Upper lobe of right lung (tissue), 1 donor: ENCODE data around the gene RSL24D1. TPM values are rescaled to one million over a fixed set of nuclear protein-coding genes. Genes with fewer than 3 reads are reported as not detected.

Experiments
- ATAC-seq: fragments of 200-7000 bp; cut with Tn5 transposase; one replicate; pipeline ENCODE4 v1.9.1; 2020; ENCODE audit warnings: mild to moderate bottlenecking, moderate library complexity
- DNase-seq: peaks from one replicate; pipeline ENCODE4 v3.0.0-alpha.2; 2020
- H3K27ac ChIP-seq: fragments of 200-600 bp; one replicate; pipeline ENCODE4 v1.8.0; 2022
- H3K27me3 ChIP-seq: fragments of 200-600 bp; one replicate; pipeline ENCODE4 v1.8.0; 2022; ENCODE audit warnings: mild to moderate bottlenecking
- H3K36me3 ChIP-seq: fragments of 200-600 bp; one replicate; pipeline ENCODE4 v1.8.0; 2022
- H3K4me1 ChIP-seq: fragments of 200-600 bp; one replicate; pipeline ENCODE4 v1.8.0; 2022
- H3K4me3 ChIP-seq: fragments of 200-600 bp; one replicate; pipeline ENCODE4 v1.8.0; 2022; ENCODE audit warnings: mild to moderate bottlenecking
- H3K9me3 ChIP-seq: fragments of 200-600 bp; one replicate; pipeline ENCODE4 v1.8.0; 2022
- intact Hi-C: fragments of 100-400 bp; cut with DNase I; formaldehyde crosslinking; loops from one replicate; pipeline ENCODE4 v1.11.0; 2022
- long read RNA-seq: library from polyadenylated mRNA; unstranded; transcript quantifications from one replicate; pipeline ENCODE4 v2.0.0, GENCODE V29; 2021
- total RNA-seq: library from RNA; stranded (reverse); fragmentation: NEBNext Ultra II Directional; extraction: Animal tissue kit (Norgen Biotek cat#: 25700); gene quantifications from one replicate; pipeline ENCODE4 v1.2.1, GENCODE V29; 2021
- TF ChIP-seq, protein P1 (sequence below): fragments of 200-600 bp; IDR thresholded peaks from one replicate; pipeline ENCODE4 v1.8.0; 2022; ENCODE audit warnings: antibody characterized with exemption
- donor health status: DM: no; HTN: yes; CAD: no; lungs with severe emphysema.

RSL24D1 gene
- 62.1 TPM for total RNA-seq
- long read RNA-seq, transcript RSL24D1-201 (6 exons, 2,015 nt): major isoform, 86 of 88 reads
- long read RNA-seq, partial matches to known transcripts: 1 of 88 reads
- long read RNA-seq, other reads (novel, unspliced or antisense): 1 of 88 reads

DNA sequence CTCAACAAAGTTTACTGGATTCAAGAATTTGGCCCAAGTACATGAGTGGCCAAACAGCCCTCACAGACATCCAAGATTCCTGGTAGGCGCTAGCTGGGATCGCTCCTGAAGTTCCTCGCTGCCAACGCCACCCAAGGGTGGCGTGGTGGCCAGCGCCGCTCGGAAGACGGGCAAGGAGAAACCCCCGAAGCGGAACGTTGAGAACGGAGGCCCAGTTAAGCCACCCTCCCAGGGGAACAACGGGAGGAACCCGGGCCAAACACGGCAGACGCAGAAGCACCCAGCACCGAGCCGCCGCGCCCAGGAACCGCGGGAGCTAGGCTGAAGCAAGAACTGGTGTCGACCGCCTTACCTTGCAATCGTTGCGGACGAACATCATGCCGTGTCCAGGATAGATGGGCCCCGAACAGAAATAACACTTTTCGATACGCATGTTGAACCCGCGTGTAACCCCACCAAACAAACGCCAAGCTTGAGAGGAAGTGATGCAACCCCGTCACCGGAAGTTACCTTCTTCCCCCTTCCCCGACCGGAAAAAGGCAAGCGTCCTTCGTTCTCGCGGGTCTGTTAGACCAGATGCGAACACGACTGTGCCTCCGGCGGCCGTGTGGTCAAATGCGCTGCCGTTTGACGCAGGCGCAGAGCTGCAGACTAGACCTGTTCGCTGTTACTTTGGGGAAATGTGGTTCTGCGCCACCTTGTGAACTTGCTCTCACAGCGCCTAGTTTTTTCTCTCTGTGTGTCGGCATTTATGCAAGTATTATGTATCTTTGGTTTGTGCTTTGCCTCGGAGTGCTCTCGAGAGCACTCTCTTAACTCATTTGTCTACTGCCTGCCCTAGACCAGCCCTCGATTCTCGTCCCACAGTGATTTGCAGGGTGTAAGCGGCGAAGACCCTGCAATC lies at the start of gene RSL24D1:
RSL24D1 (minus strand) TSS at position 484 of the 904 bp plus-strand sequence; CDS start at position 433, 51 bp downstream.
- no peaks in the 10 kb centered on the region for H3K9me3 ChIP-seq
- peak; percentile 97 for DNase-seq
- peak within 1 kb of the TSS; percentile 81 for H3K4me3 ChIP-seq
- H3K27me3 ChIP-seq: no peaks in the 10 kb centered on the region
- peaks cover 22% of the 10 kb centered on the region for H3K4me1 ChIP-seq
- intact Hi-C loops: no loop called here
- ATAC-seq: peak; percentile 99
- H3K36me3 ChIP-seq: peaks cover 11% of the 10 kb centered on the region
- TF ChIP-seq, protein P1, sequence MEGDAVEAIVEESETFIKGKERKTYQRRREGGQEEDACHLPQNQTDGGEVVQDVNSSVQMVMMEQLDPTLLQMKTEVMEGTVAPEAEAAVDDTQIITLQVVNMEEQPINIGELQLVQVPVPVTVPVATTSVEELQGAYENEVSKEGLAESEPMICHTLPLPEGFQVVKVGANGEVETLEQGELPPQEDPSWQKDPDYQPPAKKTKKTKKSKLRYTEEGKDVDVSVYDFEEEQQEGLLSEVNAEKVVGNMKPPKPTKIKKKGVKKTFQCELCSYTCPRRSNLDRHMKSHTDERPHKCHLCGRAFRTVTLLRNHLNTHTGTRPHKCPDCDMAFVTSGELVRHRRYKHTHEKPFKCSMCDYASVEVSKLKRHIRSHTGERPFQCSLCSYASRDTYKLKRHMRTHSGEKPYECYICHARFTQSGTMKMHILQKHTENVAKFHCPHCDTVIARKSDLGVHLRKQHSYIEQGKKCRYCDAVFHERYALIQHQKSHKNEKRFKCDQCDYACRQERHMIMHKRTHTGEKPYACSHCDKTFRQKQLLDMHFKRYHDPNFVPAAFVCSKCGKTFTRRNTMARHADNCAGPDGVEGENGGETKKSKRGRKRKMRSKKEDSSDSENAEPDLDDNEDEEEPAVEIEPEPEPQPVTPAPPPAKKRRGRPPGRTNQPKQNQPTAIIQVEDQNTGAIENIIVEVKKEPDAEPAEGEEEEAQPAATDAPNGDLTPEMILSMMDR: peak; percentile 53
- peak within 1 kb of the TSS; percentile 90 for H3K27ac ChIP-seq

DNA sequence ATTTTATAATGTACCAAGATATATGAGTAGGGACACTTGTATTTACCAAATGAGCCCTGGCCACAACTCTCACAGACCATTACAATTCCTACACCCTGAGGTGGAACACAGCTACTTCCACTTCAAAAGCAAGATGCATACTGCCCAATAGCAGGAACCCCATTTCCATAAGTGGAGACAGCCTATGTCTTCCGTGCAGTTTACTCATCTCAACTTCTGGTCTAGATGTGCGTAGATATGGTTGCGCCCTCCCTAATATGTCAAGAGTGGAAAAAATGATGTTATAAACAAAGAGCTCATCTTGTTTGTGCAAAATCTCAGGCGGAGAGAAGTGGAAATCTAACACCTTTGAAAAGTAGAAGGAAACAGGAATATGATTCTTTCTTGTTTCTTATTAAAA lies 48.3 kb upstream of the RSL24D1 start:
- intact Hi-C loops: no loop called here
- H3K4me3 ChIP-seq: no peak overlapping the region
- peaks cover 33% of the 10 kb centered on the region for H3K4me1 ChIP-seq
- DNase-seq (no peak), ATAC-seq (no peak)
- no peaks in the 10 kb centered on the region for H3K9me3 ChIP-seq
- no peaks in the 10 kb centered on the region for H3K36me3 ChIP-seq
- TF ChIP-seq, protein P1: no peak
- no peaks in the 10 kb centered on the region for H3K27me3 ChIP-seq
- H3K27ac ChIP-seq: no peak overlapping the region

DNA sequence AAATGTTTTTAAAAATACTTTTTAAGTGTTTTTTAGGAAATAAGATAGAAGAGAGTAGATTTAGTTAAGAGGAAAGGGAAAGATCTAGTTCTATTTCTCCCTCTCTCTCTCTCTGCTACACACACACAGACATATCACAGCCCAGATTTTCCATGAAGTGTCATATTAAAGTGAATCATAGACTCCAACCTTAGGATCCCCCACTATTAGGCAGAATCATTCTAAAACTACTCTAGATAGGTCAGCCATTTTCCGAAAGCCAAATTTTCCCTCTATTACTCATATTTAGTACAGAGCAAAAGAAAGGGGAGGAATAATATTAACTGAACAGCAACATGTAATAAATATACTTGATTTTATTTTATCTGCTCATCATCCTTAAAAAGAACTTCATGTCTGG lies 45.1 kb upstream of the RSL24D1 start:
- Histone ChIP-seq H3K4me1 (peaks cover 3% of the 10 kb centered on the region), H3K9me3 (no peaks in the 10 kb centered on the region), H3K36me3 (no peaks in the 10 kb centered on the region), H3K4me3 (no peak overlapping the region), H3K27me3 (no peaks in the 10 kb centered on the region), H3K27ac (no peak overlapping the region)
- DNase-seq: no peak
- intact Hi-C loops: no loop called here
- TF ChIP-seq, protein P1: no peak
- ATAC-seq: no peak

DNA sequence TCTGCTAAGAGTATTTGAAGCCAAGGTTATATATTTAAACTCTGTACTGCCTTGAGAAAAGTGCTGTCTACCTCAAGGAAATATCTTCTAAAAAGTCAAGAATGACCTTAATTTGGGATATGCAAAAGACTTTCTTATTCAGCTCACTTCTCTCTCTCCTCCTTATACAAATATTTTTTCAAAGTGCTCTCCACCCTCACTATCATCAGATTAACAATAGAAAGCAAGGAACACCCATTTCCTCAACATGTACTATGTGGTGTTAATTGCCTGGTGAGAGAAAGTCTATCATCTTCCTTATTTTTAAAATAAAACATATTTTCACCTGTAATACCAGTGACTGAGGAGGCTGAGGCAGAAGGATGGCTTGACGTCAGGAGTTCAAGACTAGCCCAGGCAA lies 44.4 kb upstream of the RSL24D1 start:
- H3K9me3 ChIP-seq: no peaks in the 10 kb centered on the region
- no peaks in the 10 kb centered on the region for H3K36me3 ChIP-seq
- no peaks in the 10 kb centered on the region for H3K4me1 ChIP-seq
- H3K4me3 ChIP-seq: no peak overlapping the region
- TF ChIP-seq, protein P1: no peak
- DNase-seq (no peak), ATAC-seq (no peak)
- intact Hi-C loops: no loop called here
- peak overlapping the region; percentile 17 for H3K27ac ChIP-seq
- H3K27me3 ChIP-seq: no peaks in the 10 kb centered on the region

DNA sequence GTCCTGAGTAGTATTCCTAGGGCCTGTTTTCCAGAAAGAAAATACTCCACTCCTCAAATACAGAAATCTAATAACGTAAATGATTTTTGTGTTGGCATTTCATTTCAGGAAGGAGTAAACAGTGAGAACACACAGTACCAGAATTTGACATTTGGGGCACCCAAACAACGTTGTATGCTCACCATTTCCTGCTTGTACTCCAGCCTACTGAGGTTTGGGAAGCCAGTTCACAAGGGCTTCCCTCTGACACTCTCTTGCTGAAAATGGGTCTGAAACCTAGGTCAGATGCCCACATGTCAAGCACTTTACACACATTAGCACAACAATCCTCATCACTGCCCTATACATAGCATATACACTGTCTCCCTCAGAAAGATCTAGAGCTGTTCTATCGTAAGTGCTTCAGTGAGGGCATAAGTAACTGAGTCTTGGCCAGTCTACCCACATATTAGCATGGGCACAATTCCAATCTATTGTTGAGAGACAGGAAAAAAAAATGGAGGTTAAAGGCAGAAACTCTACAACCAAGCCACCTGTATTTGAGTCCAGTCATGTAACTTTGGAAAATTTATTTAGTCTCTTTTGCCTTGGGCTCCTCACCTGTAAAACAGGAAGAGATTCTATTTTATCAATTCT lies 43.5 kb upstream of the RSL24D1 start:
- H3K36me3 ChIP-seq: no peaks in the 10 kb centered on the region
- no peak overlapping the region for H3K27ac ChIP-seq
- no peak overlapping the region for H3K4me3 ChIP-seq
- no peak for DNase-seq
- no peaks in the 10 kb centered on the region for H3K27me3 ChIP-seq
- no peak for ATAC-seq
- H3K9me3 ChIP-seq: no peaks in the 10 kb centered on the region
- H3K4me1 ChIP-seq: no peaks in the 10 kb centered on the region
- intact Hi-C loops: no loop called here
- TF ChIP-seq, protein P1: no peak
